ENCODE results near the gene GALNT7. TPM values are rescaled to one million over a fixed set of nuclear protein-coding genes. Genes with fewer than 3 reads are reported as not detected.

Gene GALNT7
- polyA plus RNA-seq, 3 donors: 12.3 to 29.0 (median 19.7) TPM

- peak overlapping the region in 1 of 2 donors; percentile 60 for H3K27ac ChIP-seq (ENCODE audit: low read depth in 1 of 2, low read length in 2 of 2)
- H3K27me3 ChIP-seq (ENCODE audit: control insufficient read depth in 2 of 2, insufficient read depth in 2 of 2, low read length in 2 of 2): no peaks in the 10 kb centered on the region
- peaks cover 55% of the 10 kb centered on the region for H3K79me2 ChIP-seq (ENCODE audit: insufficient read depth, low read length)
- no peaks in the 10 kb centered on the region for H3K9me3 ChIP-seq (replicated peaks in 1 of 2; ENCODE audit: control insufficient read depth in 1 of 2, insufficient read depth in 1 of 2, low read length in 2 of 2)
- intact Hi-C loops (cut with micrococcal nuclease): no loop called here
- H3K4me1 Mint-ChIP-seq: peaks cover 13% of the 10 kb centered on the region
- H4K20me1 ChIP-seq (ENCODE audit: insufficient read depth, low read length): peaks cover 47% of the 10 kb centered on the region
- H3K9me3 Mint-ChIP-seq: no peaks in the 10 kb centered on the region
- H2AFZ ChIP-seq (ENCODE audit: insufficient read depth, low read depth, low read length, poor library complexity, severe bottlenecking): no peak overlapping the region
- no peak for DNase-seq
- H3K4me3 Mint-ChIP-seq: no peak overlapping the region
- H3K36me3 ChIP-seq (replicated peaks in 1 of 2; ENCODE audit: control insufficient read depth in 1 of 2, insufficient read depth in 2 of 2, low read length in 2 of 2): peaks cover 70 to 95% of the 10 kb centered on the region in 2 donors
- TF ChIP-seq, protein P1, sequence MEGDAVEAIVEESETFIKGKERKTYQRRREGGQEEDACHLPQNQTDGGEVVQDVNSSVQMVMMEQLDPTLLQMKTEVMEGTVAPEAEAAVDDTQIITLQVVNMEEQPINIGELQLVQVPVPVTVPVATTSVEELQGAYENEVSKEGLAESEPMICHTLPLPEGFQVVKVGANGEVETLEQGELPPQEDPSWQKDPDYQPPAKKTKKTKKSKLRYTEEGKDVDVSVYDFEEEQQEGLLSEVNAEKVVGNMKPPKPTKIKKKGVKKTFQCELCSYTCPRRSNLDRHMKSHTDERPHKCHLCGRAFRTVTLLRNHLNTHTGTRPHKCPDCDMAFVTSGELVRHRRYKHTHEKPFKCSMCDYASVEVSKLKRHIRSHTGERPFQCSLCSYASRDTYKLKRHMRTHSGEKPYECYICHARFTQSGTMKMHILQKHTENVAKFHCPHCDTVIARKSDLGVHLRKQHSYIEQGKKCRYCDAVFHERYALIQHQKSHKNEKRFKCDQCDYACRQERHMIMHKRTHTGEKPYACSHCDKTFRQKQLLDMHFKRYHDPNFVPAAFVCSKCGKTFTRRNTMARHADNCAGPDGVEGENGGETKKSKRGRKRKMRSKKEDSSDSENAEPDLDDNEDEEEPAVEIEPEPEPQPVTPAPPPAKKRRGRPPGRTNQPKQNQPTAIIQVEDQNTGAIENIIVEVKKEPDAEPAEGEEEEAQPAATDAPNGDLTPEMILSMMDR (IDR thresholded peaks at IDR 0.05): no peak
- H3K36me3 Mint-ChIP-seq: peaks cover 39 to 65% of the 10 kb centered on the region in 2 donors
- peak overlapping the region in 5 of 7 donors; percentile 30 to 71 (median 69) for H3K27ac Mint-ChIP-seq
- WGBS (ENCODE audit: insufficient coverage): 100% methylated on average over 2 of the region's 5 CpGs
- H3K4me2 ChIP-seq (replicated peaks; ENCODE audit: extremely low read depth, low read length, poor library complexity, severe bottlenecking): no peak overlapping the region
- H3K9ac ChIP-seq (ENCODE audit: insufficient read depth, low read length, poor library complexity, severe bottlenecking): no peak overlapping the region
- H3K4me1 ChIP-seq (ENCODE audit: control insufficient read depth in 1 of 2, insufficient read depth in 2 of 2, low read length in 2 of 2): peaks cover 2% of the 10 kb centered on the region in 2 donors
- no peak overlapping the region for H3K4me3 ChIP-seq (replicated peaks in 1 of 3; ENCODE audit: low read depth in 2 of 3, low read length in 3 of 3)
- no peaks in the 10 kb centered on the region for H3K27me3 Mint-ChIP-seq (ENCODE audit: low read depth in 3 of 3)
Observed at GRCh38 chr4:173325007-173325736, 156.6 kb downstream of the GALNT7 start.

DNA sequence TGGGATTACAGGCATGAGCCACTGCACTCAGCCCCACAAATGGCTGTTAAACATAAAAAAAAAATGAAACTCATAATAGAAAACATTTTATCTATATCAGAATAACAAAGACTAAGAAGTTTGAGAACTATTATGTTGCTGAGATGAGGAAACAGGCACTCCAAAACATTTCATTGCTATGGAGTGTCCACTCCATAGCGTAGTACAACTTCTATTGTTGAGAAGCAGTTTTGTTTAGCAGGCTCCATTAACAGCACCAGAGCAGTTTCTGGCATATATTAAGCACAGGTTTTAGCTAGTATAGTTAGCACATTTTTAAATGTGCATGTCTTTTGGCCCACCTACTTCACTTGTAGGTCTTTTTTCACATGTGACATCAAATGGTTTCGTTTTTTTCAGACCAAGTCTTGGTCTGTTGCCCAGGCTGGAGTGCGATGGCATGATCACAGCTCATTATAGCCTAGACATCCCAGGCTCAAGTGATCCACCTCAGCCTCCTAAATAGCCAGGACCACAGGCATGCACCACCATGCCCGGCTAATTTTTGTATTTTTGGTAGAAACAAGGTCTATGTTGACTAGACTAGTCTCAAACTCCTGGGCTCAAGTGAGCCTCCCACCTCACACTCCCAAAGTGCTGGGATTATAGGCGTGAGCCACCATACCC, 159.8 kb downstream of the GALNT7 start:
- Histone ChIP-seq H4K20me1 (ENCODE audit: insufficient read depth, low read length) (peaks cover 78% of the 10 kb centered on the region), H3K79me2 (ENCODE audit: insufficient read depth, low read length) (peaks cover 84% of the 10 kb centered on the region), H2AFZ (ENCODE audit: insufficient read depth, low read depth, low read length, poor library complexity, severe bottlenecking) (no peak overlapping the region), H3K4me2 (replicated peaks; ENCODE audit: extremely low read depth, low read length, poor library complexity, severe bottlenecking) (no peak overlapping the region), H3K4me3 (replicated peaks in 1 of 3; ENCODE audit: low read depth in 2 of 3, low read length in 3 of 3) (no peak overlapping the region), H3K27ac (ENCODE audit: low read depth in 1 of 2, low read length in 2 of 2) (peak overlapping the region in 1 of 2 donors; percentile 60), H3K4me1 (ENCODE audit: control insufficient read depth in 1 of 2, insufficient read depth in 2 of 2, low read length in 2 of 2) (peaks cover 23 to 31% of the 10 kb centered on the region in 2 donors), H3K27me3 (ENCODE audit: control insufficient read depth in 2 of 2, insufficient read depth in 2 of 2, low read length in 2 of 2) (no peaks in the 10 kb centered on the region), H3K9ac (ENCODE audit: insufficient read depth, low read length, poor library complexity, severe bottlenecking) (no peak overlapping the region), H3K36me3 (replicated peaks in 1 of 2; ENCODE audit: control insufficient read depth in 1 of 2, insufficient read depth in 2 of 2, low read length in 2 of 2) (peaks cover 57 to 81% of the 10 kb centered on the region in 2 donors), H3K9me3 (replicated peaks in 1 of 2; ENCODE audit: control insufficient read depth in 1 of 2, insufficient read depth in 1 of 2, low read length in 2 of 2) (no peaks in the 10 kb centered on the region)
- TF ChIP-seq, protein P1 (IDR thresholded peaks at IDR 0.05): no peak
- H3K27ac Mint-ChIP-seq: peak overlapping the region in 2 of 7 donors; percentile 41 to 45
- 77% methylated on average over 2 of the region's 5 CpGs for WGBS (ENCODE audit: insufficient coverage)
- H3K27me3 Mint-ChIP-seq (ENCODE audit: low read depth in 3 of 3): peaks cover 0 to 2% (median 0%) of the 10 kb centered on the region in 3 donors
- intact Hi-C loops (cut with micrococcal nuclease): no loop called here
- peaks cover 30 to 65% of the 10 kb centered on the region in 2 donors for H3K36me3 Mint-ChIP-seq
- H3K4me1 Mint-ChIP-seq: peaks cover 34% of the 10 kb centered on the region
- no peaks in the 10 kb centered on the region for H3K9me3 Mint-ChIP-seq
- DNase-seq: no peak
- no peak overlapping the region for H3K4me3 Mint-ChIP-seq
